Measurements from ENCODE around the gene FGF8.

FGF8 gene

GRCh38 chr10:101781984-101782810 is 6.3 kb upstream of the FGF8 start:
- DNase-seq: no peak

- no peak for DNase-seq
Observed at GRCh38 chr10:101781655-101781983, 5.7 kb upstream of the FGF8 start.

GRCh38 chr10:101780818-101781654 is 5.1 kb upstream of the FGF8 start:
- DNase-seq: peak; percentile 62

- no peak for DNase-seq
Observed at GRCh38 chr10:101780187-101780817, 4.4 kb upstream of the FGF8 start.

- peak; percentile 72 for DNase-seq
Observed at GRCh38 chr10:101779544-101780186, 3.8 kb upstream of the FGF8 start.

DNA sequence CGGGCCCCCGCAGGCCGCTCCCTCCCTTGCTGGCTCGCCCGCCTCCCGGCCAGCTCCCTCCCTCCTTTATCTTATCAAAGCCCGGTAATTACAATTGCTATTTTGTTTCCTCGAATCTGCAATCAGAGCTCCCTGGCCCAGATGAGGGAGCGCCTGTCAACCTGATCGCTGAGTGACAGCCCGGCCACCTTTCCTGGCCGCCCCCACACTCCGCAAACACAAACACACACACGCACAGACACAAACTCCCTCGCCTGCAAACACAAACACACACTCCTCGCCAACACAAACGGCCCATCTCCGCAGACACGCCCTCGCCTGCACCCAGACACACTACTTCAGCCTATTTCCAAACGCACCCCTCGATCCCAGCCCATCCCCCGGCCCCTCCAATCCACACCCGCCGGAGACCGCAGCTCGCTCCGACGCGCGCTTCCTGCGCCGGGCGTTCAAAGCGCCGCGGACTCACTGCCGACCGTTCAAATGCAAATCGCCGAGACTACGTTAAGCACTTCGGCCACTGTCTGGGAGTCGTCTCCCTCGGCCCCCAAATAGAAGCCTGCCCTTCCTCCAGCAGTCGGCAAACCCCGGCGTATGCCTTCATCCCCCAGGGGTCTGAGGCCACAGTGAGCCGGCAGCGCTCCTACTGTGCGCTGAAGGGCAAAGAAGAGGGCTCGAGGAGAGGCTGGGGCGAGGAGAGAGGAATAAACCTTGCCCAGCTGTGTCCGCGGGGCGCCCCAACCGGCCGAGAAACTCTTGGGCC is 3.0 kb upstream of the FGF8 start:
- no peak for DNase-seq

- DNase-seq: no peak
Observed at GRCh38 chr10:101778151-101778780, 2.4 kb upstream of the FGF8 start.

- DNase-seq: no peak
Observed at GRCh38 chr10:101777619-101778145, 1.8 kb upstream of the FGF8 start.

DNA sequence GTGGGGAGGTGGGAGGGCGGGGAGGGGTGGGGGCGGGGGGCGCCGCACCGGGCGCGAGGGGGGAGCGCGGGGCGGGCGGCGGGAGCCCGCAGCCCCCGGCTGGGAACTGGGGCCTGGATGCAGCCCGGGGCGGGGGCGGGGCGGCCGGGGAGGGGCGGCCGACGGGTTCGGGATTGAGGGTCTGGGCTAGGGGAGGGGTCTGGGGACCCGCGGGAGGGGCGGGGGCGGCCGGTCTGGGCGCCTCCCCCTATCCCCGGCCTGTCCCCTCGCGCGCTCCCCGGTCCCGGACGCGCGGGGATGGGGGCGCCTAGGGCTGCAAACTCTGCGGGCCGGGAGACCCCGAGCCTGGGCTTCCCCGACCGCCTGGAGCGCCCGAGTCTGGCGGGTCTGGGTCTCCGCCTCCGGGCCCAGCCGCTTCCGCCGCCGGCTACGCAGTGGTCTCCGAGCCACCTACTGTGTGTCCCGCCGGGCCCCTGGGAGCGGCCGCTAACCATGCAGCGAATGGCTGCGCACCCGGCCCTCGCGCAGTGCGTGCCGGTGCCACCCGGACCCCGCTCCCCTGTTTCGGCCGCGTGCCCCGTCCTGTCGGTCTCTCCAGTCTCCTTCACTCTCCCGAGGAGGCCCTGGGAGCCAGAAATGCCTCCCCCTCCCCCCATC is 375 bp upstream of the FGF8 start:
- DNase-seq: no peak

- DNase-seq: no peak
Observed at GRCh38 chr10:101774589-101775272, 1.2 kb downstream of the FGF8 start.

- DNase-seq: no peak
Observed at GRCh38 chr10:101773923-101774588, 1.9 kb downstream of the FGF8 start.

DNA sequence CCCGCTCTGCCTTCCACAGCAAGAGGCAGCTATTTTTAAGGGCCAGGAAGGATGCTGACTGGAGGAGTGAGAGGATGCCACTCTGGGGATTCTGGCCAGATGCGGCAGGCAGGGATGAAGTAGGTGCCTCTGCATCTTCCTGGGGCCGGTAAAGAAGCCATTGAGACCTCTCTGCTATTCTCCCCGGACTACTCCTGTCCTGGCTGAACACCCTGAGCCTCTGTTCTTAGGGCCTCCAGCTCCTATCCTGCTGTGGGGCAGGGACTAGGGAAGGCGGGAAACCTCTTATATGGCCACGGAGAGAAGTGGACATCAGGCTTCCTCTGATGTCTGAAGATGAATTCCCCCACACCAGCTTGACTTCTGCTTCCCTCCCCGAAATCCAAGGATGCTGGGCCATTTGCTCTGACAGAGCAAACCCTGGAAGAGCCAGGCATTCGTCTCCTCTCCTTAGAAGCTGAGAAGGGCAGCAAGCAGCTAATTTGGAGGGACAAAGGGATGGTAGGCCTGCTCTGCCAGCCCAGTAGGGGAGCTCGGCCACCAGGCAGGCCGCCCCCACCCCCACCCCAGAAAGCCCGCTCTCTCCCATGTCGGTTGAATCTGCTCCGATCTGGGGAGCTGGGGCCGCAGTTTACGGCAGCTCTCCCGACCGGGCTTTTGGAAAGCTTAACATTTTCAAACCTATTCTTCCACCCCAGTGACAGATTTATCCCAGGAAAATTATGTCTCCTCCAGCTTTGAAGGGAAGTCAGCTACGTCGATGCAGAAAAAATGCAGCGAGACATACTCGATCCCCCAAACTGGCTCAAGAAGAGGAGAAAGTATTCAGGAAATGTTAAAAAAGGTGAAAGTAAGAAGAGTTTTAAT is 2.8 kb downstream of the FGF8 start:
- no peak for DNase-seq

DNA sequence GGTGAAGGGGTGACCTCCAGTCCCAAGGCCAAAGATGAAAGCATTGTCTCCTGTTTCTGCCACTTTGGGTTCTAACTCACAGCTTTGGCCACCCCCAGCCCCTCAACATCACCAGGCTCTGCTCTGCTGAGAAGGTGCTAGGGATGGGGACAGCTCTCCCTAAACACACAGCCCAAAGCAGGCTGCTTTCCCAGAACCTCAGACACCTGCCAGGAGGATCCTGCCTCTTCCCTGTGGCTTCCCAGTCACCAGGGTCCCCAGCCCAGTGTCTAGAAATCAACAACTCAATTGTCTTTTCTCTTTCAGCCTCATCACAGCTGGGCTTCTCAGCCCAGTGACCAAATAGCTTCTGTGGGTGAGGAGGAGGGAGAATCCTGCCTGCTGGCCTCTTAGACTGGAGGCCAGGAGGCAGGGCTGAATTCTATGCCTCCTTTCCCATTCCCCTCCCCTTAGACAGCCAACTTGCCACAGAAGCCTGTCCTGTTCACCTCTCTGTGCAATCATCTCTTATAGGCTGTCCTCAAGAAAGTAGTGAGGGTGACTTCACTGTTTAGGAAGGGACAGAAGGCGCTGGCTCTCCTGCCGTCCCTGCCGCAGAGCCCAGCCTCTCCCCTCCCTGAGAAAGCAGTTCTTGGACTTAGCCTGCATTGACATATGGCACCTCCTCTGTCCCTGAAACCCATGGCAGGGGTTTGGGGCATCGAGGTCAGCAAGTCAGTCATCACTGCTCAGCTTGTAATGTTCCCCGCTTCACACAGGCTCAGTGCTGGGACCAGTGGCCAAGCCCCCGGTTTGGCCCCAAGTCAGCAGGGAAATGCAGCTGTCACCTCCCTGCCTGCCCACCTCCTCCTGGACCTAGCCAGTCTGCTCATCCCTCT is 3.7 kb downstream of the FGF8 start:
- DNase-seq: no peak

GRCh38 chr10:101771380-101771779 is 4.5 kb downstream of the FGF8 start:
- no peak for DNase-seq

GRCh38 chr10:101770331-101771215 is 5.3 kb downstream of the FGF8 start:
- no peak for DNase-seq

- no peak for DNase-seq
Observed at GRCh38 chr10:101769541-101770180, 6.3 kb downstream of the FGF8 start.

Measured in MV-4-11 (cell line).